T-helper 2 cell treated with Interferon-gamma antibody and Interleukin-4, amounts not matched to agents 100 ng/mL and 5 ng/mL, for 36 hours (primary cell): ENCODE data around the gene TACC2. TPM values are rescaled to one million over a fixed set of nuclear protein-coding genes. Genes with fewer than 3 reads are reported as not detected.
"Not testable (repeated sequence)": the region's sequence is repeated elsewhere in the genome, so short reads cannot be mapped to it uniquely, and the experiment has no call there.

ENCODE experiments used
- intact Hi-C: fragments of 100-400 bp; cut with micrococcal nuclease; formaldehyde crosslinking; loops from one replicate; pipeline ENCODE4 v1.15.1; 2023
- total RNA-seq: library from RNA; stranded (reverse); gene quantifications from 2 replicates; pipeline ENCODE4 v1.2.3, GENCODE V29; 2022

Gene TACC2, protein sequence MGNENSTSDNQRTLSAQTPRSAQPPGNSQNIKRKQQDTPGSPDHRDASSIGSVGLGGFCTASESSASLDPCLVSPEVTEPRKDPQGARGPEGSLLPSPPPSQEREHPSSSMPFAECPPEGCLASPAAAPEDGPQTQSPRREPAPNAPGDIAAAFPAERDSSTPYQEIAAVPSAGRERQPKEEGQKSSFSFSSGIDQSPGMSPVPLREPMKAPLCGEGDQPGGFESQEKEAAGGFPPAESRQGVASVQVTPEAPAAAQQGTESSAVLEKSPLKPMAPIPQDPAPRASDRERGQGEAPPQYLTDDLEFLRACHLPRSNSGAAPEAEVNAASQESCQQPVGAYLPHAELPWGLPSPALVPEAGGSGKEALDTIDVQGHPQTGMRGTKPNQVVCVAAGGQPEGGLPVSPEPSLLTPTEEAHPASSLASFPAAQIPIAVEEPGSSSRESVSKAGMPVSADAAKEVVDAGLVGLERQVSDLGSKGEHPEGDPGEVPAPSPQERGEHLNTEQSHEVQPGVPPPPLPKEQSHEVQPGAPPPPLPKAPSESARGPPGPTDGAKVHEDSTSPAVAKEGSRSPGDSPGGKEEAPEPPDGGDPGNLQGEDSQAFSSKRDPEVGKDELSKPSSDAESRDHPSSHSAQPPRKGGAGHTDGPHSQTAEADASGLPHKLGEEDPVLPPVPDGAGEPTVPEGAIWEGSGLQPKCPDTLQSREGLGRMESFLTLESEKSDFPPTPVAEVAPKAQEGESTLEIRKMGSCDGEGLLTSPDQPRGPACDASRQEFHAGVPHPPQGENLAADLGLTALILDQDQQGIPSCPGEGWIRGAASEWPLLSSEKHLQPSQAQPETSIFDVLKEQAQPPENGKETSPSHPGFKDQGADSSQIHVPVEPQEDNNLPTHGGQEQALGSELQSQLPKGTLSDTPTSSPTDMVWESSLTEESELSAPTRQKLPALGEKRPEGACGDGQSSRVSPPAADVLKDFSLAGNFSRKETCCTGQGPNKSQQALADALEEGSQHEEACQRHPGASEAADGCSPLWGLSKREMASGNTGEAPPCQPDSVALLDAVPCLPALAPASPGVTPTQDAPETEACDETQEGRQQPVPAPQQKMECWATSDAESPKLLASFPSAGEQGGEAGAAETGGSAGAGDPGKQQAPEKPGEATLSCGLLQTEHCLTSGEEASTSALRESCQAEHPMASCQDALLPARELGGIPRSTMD (N-terminal part only)
- total RNA-seq: not detected in 2 replicates

DNA sequence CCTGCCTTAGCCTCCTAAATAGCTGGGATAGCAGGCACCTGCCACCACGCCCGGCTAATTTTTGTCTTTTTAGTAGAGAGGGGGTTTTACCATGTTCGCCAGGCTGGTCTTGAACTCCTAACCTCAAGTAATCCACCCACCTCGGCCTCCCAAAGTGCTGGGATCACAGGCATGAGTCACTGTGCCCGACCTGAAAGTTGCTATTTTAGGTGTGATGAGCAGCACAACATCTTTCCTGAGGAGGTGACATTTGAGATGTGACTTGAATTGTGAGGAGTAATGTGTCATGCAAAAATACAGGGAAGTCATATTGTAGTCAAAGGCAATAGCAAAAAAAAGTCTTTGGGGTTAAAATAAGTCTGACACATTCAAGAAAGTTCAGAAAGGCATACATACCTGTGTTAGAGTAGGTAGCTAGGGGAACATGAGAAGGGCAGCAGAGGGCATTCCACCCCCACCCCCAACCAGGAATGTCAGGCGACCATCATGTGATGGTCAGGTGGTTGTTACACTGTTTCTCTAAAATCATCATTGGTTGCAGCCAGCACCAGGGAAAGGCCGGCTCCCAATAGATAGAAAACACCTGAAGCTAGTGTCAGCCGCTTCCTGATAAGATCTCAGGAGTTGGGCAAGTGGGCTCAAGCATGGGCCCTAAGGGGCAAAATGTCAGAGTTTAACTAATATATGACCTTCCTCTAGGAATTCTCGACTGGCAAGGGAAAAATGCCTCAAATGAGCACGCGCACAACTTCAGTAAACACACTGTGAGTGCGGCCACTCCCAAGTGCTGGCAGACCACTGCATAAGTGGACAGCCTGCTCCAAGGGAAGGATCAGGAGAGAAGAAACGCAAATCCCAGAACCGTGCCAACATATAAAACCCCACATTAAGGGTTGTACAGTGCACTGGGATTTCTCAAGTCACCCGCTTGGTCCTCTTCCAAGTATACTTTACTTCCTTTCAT lies at the start of gene TACC2:
Gene TACC2, plus strand, starts transcription at position 803 of the 964 bp plus-strand sequence. CDS start 32,819 bp downstream, outside the sequence.
- intact Hi-C loops: no loop called here

DNA sequence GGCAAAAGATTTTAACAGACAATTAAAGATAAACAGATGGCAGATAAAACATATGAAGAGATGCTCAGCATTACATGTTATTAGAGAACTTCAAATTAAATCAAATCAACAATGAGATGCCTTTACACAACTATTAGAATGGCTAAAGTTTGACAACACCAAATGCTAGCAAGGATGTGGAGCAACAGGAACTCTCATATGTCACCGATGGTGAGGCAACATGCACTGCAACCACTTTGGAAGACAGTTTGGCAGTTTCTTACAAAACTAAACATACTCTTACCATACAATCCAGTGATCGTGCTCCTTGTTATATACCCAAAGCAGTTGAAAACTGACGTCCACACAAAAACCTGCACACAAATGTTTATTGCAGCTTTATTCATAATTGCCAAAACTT lies 47.4 kb upstream of the TACC2 start:
- intact Hi-C loops: no loop called here

DNA sequence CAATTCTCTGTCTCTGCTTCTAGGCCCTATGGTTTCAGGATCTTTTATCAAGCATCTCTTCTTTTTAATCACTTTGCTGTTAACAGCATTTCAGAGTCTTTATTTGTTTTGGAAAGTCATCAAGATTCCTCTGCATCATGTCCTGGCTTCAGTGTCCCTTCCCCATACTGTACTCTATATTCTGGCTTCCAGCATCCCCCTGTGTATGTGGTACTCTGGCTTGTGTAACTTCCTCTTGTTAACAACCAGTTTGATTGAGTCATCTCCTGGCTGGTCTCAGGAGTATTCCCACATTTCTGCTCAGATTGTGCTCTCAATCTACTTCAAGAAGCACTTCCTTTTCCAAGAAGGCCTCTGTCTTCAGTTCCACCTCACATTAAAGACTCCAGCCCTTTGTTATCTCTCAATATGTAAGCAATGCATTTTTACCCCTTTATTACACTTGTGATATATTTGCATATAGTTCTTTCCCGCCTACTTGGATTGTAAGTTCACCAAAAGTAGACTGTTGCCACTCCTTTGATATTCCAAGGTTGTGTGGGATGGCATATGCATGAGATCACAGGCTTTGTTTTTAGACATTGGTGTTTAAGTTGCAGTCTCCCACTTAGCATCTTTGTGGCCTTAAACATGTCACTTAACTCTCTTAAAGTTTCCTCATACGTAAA lies 46.1 kb upstream of the TACC2 start:
- intact Hi-C loops: no loop called here

DNA sequence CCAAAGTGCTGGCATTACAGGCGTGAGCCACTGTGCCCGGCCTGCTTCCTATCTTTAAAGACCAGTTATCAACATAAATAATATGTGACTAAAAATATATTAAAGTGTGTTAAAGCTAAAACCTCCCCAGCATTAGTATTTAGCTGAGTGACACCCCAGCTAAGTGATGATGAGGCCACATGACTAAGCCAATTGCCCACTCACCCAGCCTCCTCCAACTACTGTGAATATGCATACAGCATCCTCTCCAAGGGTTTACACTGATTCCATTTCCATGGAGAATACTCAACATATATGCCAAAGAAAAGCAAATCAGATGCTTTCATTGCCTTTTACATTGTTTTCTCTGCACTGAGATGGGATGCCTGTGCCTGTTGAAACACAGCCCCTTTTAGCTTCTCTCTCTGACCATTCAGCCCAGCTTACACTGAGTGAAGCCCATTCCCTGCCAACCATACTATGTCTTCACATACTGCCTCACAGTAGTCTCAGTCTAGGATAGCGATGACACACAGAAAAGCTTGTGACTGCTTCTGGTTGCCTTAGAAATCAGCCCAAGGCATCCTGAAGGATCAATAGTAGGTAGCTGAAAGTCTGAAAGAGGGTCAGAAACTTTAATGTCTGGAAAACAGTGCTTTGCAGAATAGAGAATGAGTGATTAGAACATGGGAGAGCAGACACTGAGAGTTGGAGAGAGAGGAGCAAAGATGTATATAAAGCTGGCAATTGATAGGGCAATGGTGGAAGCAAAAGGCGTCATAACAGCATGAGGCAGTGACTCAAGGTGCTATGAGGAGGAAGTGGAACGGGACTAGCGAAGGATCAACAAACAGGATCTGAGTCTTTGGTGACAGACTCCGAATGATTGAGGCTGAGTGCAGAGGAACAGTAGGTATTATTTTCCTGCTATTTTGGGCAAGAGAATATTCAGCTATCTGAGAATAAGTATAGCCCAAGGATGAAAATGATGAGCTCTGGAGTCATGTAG lies 41.3 kb upstream of the TACC2 start:
- intact Hi-C loops: no loop called here

DNA sequence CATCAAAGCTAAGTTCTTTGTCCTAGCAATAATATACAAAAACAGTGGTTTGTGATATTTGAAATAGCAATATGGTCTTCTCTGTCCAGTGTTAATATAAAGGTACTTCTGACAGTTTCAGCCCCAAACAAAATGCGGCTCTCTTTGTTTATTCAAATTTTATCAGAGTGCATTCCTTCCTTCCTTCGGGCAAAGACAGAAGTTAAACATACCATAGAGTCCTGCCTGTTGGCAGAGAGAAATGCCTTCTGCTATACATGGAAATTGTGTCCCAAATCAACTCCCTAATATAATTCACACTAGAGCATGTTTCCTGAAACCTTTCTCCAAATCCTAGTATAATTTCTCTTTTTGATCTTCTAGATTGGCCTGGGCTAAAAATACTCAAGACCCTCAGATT lies 39.9 kb upstream of the TACC2 start:
- intact Hi-C loops: no loop called here

DNA sequence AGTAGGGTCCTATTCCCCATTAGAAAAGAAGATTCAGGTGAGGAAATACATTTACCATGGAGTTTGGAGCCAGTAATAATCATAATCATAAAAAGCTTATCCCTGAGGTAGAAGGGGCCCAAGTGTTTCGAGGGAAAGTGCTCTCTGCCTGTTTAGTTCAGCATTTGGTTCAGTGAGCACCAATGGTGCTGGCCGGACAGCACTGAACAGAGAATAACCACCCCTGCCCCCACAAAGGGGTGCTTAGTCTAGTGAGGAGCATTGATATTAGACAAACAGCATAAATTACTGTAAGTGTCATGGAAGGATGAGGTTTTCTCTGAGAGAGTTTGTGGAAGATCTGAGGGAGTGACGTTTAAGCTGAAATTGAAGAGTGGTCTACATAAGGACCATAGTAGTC lies 39.5 kb upstream of the TACC2 start:
- intact Hi-C loops: no loop called here

DNA sequence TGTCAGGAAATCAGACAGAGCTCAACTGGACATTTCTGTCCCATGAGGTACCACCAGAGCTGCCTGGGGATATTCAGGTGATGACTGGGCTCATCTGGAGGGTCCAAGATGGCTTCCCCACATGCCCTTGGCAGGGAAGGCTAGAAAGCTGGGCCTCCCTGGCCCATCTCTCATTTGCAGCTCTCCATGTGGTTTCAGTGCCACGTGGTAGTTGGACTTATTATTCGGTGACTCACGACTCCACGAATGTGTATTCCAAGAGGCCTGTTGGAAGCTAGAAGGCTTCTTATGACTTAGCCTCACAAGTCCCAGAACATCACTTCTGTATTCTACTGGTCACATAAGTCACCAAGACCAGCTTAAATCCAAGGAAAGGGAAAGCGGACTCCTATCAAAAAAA lies 36.7 kb upstream of the TACC2 start:
- intact Hi-C loops: no loop called here

DNA sequence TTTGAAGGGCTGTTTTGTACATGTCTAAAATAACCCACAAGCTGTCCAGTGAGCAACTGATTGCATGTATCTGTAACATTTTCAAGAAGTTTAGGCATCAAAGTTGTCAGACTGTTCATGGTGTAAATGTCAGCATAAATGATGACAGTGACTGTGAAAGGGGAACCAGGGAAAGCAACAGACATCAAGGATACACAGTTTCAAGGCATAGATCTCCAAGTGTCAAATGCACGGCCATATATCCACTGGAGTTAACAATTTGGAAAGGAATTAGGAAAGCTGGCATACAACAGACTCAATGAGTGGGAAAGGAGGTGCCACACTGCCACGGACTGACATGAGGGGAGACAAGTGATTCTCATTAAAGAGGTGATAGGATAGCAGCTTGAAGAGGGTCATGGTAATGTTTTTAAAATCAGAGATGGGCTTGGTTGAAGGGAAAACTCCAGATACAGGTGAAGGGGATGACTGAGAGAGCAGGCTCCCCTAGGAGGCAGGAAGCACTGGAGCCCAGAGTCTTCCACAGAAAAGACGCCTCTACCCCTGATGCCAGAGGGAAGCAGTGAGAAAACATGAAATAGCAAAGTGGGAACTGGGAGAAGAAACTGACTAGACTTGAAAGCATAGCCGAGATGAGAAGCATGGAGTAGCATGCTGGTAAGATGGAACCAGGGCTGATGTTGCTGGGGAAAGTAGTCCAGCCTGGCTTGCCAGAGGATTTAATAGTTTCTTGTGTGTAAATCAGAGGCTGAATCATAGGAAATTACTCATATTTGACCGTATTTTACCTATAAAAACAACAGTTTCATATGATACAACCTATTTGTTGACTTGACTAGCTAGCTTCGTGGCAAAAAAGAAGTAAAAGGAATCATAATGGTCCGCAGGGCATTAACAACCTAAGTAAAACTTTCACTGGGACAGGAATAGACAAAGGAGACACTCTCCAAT lies 32.6 kb upstream of the TACC2 start:
- intact Hi-C loops: no loop called here

DNA sequence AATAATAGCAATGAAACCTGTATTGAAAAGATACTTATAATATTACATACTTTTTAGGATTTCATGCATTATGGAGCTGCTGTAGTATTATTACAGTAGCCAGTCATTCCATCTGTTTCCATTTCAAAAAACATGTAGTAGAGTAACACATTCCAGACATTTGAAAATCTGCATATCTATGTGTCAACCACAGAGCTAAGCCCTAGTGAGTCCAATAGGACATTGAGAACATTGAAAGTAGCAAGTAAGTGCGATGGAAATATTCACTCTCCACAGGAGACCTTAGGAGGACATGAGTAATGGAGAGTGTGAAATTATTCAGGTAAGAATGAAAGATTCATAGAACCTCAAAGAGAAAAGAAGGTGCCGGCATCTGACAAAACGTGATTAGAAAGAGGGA lies 29.3 kb upstream of the TACC2 start:
- intact Hi-C loops: no loop called here

DNA sequence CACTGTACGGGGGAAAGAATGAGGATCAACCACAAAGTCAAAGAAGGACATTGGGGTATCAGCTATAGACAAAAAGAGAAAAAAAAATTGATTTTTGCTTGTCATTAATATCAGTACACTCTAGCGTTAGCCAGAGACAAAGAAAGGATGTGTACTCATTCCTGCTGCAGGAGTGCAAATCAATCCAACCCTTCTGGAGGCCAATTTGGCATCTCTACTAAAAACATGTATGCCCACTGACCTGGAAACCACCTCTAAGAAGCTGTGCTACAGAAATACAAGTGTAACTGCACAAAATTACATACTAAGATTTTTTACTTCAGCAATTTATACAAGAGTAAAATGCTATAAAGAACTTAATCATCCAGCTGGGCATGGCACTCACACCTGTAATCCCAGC lies 27.5 kb upstream of the TACC2 start:
- intact Hi-C loops: no loop called here

DNA sequence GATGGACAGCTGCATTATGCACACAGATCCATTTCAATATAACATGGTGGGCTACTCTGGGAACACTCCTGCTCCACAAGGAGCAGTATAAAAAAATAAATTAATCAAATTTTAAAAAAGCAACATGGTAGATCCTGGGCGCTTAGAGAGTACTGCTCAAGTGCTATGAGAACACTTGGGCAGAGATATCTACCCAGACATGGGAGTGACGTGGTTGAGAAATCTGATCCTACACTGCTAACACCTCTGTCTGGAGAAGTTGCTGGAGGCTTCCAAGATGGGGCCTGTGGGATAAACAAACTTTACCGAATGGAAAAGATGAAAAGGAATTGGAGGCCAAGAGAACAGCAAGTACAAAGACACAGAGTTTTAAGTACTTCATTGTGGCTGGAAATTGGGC lies 23.0 kb upstream of the TACC2 start:
- intact Hi-C loops: no loop called here

DNA sequence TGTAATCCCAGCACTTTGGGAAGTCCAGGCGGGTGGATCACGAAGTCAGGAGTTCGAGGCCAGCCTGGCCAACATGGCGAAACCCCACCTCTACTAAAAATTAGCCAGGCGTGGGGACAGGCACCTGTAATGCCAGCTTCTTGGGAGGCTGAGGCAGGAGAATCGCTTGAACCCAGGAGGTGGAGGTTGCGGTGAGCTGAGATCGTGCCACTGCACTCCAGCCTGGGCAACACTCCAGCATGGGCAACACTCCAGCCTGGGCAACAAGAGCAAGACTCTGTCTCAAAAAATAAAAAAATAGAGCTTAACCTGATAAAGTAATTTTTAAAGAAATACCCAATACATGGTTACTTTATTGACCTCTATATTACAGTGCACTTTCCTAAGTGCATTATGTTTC lies 19.9 kb upstream of the TACC2 start:
- intact Hi-C loops: not testable (repeated sequence)

DNA sequence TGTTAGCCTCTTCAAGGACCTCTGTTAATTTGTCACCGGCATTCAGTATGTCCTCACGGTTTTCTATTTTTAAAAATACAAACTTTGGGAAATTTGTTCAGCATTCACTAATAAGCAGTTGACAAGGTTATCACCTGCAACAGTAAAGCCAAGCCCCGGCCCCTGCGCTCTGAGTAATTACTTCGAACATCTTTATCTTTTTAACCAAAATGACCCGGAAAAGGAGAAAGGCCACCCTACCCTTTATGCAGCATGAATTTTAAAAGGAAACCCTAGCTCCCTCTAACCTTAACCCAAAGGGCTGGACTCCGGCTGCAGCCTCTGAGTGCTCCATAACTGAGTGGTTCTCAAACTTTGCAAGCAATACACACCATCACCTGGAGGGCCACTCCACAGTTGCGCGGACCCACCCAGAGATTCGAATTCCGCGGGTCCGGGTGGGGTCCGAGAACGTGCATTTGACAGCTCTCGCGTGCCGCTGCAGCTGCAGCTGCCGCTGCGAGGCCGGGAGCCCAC lies 14.9 kb upstream of the TACC2 start:
- intact Hi-C loops: loop anchor here (1.0 kb wide), 1 partner anchor 46 kb away; the partner anchor contains the start of gene ATE1

DNA sequence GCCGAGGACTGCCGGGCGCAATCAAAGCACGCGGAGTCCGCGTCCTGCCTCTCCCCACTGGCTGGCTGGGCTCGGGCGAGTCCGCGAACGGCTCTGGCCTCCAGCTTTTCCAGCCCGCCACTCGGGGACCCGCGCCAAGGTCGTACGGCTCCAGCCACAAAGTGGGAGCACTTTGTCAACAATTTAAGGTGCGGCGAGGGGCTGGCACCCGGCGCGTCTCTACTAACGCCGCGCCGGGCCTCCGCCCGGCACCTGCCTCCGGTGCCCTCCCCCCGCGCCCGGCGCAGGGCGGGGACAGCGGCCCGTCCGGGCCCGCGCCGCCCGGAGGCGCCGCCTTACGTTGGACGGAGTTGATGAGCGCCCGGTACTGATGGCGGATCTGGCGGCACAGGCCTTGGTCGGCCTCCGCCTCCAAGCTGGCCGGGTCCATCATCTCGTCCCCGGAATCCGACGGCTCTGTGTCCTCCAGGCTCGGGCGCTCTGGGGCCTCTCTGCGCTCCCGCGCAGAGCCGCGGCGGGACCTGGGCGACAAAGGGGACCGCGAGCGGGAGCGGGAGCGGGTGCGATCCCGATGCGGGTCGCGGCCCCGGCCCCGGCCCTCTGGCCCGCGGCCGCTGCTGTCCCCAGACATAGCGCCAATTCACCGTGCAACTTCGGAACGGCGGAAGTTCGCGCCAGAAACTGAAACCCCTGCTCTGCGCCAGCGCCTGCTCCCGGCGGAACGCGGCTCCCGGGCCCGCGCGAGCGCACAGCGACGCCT lies 14.2 kb upstream of the TACC2 start, which contains the start of gene NSMCE4A:
Gene NSMCE4A, minus strand, starts transcription at position 683 of the 760 bp plus-strand sequence. Its CDS starts 52 bp downstream, at position 631.
- intact Hi-C loops: loop anchor here (1.0 kb wide), 1 partner anchor 46 kb away; the partner anchor contains the start of gene ATE1

DNA sequence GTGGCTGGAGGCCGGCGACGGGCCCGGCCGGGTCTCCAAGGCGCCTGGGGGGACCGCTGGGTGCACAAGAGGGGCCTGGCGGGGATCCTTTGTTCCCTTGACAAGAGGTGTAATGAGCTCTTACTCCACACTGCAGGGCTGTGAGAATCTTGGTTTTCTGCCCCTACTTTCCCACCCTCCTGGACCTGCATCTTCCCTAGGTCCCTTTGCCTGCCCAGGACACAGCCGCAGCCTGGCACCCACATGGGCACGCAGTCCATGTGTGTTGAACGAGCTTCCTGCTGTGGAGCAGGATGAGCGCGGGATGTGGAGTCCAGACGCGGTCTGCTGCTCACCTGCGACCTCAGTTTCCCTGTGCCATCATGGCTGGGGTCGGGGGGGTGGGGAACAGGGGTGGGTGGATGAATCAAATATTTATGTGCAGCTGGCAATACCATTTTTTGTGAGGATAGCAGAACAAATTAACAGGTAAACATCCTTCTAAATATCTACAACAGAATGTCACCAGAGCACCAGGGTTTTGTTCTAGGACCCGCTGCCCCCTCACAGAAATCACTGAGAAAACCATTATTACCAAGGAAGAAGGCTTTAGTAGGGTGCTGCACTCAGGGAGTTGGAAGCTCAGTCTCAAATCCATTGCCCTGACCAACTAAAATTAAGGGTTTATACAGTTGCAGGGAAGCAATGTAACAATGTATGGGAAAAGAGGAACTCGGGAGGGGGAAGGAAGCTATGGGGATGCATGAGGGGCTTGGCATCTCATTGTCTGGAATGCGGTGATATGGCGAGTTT lies 13.5 kb upstream of the TACC2 start:
- intact Hi-C loops: no loop called here

DNA sequence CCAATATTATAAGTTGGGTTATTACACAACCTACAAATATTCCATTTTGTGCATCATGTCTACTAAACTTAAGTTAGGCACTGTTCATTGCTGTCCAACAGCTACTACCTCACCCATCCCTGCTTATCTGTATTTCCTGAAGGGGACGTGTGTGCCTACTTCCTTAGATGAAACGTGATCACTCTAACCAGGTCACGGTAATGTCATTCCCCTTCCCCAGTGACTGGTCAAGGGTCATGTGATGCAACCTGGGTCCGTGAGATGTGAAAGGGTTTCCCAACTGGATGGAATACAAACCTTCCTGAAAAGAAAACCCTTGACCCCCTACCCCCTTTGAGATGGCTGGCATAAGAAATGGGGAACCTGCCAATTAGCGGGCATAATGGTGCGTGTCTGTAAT lies 12.4 kb upstream of the TACC2 start:
- intact Hi-C loops: no loop called here
